Upper lobe of left lung (tissue), 4 donors: ENCODE results near the gene LRP1.

Source experiments
- CTCF ChIP-seq, 6 experiments: fragments of 450-650 bp in 4 of 6; fragments of 200-600 bp in 2 of 6; sonication (generic) in 2 of 6; IDR thresholded peaks; one replicate each; pipeline ENCODE4 v1.5.1; 2016 to 2019; ENCODE audit warnings: antibody characterized with exemption in 6 of 6
- POLR2A ChIP-seq, 4 donors: fragments of 450-650 bp; IDR thresholded peaks; one replicate each; pipeline ENCODE4 v1.5.1; 2016 to 2017; ENCODE audit warnings: antibody characterized with exemption in 4 of 4, mild to moderate bottlenecking in 2 of 4
- POLR2AphosphoS5 ChIP-seq, 2 donors: sonication (generic); formaldehyde crosslinking; IDR thresholded peaks; one replicate each; pipeline ENCODE4 v1.5.1; 2017; ENCODE audit warnings: antibody characterized with exemption in 2 of 2

- no peak for TF ChIP-seq CTCF (IDR thresholded peaks at IDR 0.05)
- TF ChIP-seq POLR2AphosphoS5 (IDR thresholded peaks at IDR 0.05): no peak
- TF ChIP-seq POLR2A (IDR thresholded peaks at IDR 0.05): no peak
Measured at GRCh38 chr12:57236201-57236924, 108.1 kb downstream of the LRP1 start.
